HG02588 (cell line): ENCODE measurements around the gene FBXO4.
"Not testable (repeated sequence)": the region's sequence is repeated elsewhere in the genome, so short reads cannot be mapped to it uniquely, and the experiment has no call there.

ENCODE experiments used
- ATAC-seq: cut with Tn5 transposase; IDR thresholded peaks from one replicate; pipeline ENCODE4 v1.9.1; 2021; ENCODE audit warnings: mild to moderate bottlenecking, moderate library complexity; ENCODE audit not compliant: unreplicated experiment

FBXO4 gene

GRCh38 chr5:41978676-41979075, 53.6 kb downstream of the FBXO4 start:
- ATAC-seq: no peak

GRCh38 chr5:41980396-41980795, 55.3 kb downstream of the FBXO4 start:
- no peak for ATAC-seq

- no peak for ATAC-seq
These were observed 55.8 kb downstream of the FBXO4 start for GRCh38 chr5:41980870-41981269.

GRCh38 chr5:41982858-41983257, 57.8 kb downstream of the FBXO4 start:
- not testable (repeated sequence) for ATAC-seq

- ATAC-seq: no peak
These were observed 58.2 kb downstream of the FBXO4 start for GRCh38 chr5:41983284-41983683.

- no peak for ATAC-seq
These were observed 61.0 kb downstream of the FBXO4 start for GRCh38 chr5:41985945-41986695.
